HepG2 (cell line): ENCODE data around the gene NFATC1. TPM values are rescaled to one million over a fixed set of nuclear protein-coding genes. Genes with fewer than 3 reads are reported as not detected.

Experiments
- ATAC-seq: fragments of 200-7000 bp; cut with Tn5 transposase; 3 replicates; pipeline ENCODE4 v1.9.1; 2020; ENCODE audit warnings: mild to moderate bottlenecking, moderate library complexity
- BruUV-seq: library from RNA; stranded (reverse); fragments of 400-500 nt; replicated peaks from 2 replicates; lab custom pipeline; 2021; lab: Mats Ljungman, UMichigan
- CTCF ChIA-PET: fragments of 300-600 bp; formaldehyde crosslinking; extraction: SDS; loops from one replicate; lab custom pipeline; 2021; ENCODE audit warnings: low total read pairs, inconsistent platforms, low intra/inter-chr PET ratio; lab: Yijun Ruan, JAX
- POLR2A ChIA-PET: fragments of 350-600 bp; sonication (Branson Sonifier 250); formaldehyde crosslinking; loops from one replicate; lab custom pipeline; 2020; ENCODE audit warnings: antibody characterized with exemption, inconsistent platforms; lab: Yijun Ruan, JAX
- DNase-seq: peaks from one replicate; pipeline ENCODE4 v3.0.0-alpha.2; 2015; ENCODE audit warnings: low spot score
- FAIRE-seq: peaks from 3 replicates; lab custom pipeline; 2011; peaks lifted over from hg19 to GRCh38; lab: Jason Lieb, UNC
- H2AFZ ChIP-seq: one replicate; pipeline ENCODE4 v1.6.1; 2011; ENCODE audit warnings: low read length, inconsistent platforms
- H3K27ac ChIP-seq: fragments of 300-600 bp; 3 replicates; pipeline ENCODE4 v1.8.0; 2011; ENCODE audit warnings: mixed run types, mild to moderate bottlenecking, mixed read lengths, low read length, inconsistent platforms; ENCODE audit not compliant: insufficient read depth; ENCODE audit errors: extremely low read length
- H3K27me3 ChIP-seq, 2 experiments: fragments of 200-600 bp in 1 of 2; 2 replicates in 1 of 2; 3 replicates in 1 of 2; pipeline versions ENCODE4 v1.6.0 to v1.8.0; 2011; ENCODE audit warnings: low read length in 2 of 2, mild to moderate bottlenecking in 2 of 2, moderate library complexity in 2 of 2, inconsistent platforms in 1 of 2; ENCODE audit not compliant: insufficient read depth in 2 of 2, control insufficient read depth in 1 of 2
- H3K36me3 ChIP-seq, 2 experiments: fragments of 200-600 bp in 1 of 2; replicated peaks in 1 of 2; 2 replicates in 1 of 2; 3 replicates in 1 of 2; pipeline versions ENCODE4 v1.5.1 to v1.8.0; 2011; ENCODE audit warnings: low read length in 2 of 2, inconsistent platforms in 1 of 2; ENCODE audit not compliant: insufficient read depth in 2 of 2, control insufficient read depth in 1 of 2
- H3K4me1 ChIP-seq: 2 replicates; pipeline ENCODE4 v1.5.1; 2012; ENCODE audit warnings: low read length, inconsistent platforms; ENCODE audit not compliant: insufficient read depth
- H3K4me2 ChIP-seq: 2 replicates; pipeline ENCODE4 v1.6.0; 2011; ENCODE audit warnings: low read depth, low read length, inconsistent platforms
- H3K4me3 ChIP-seq, 3 experiments: fragments of 200-600 bp in 1 of 3; sonication (generic), shearing (Covaris generic) in 1 of 3; replicated peaks in 1 of 3; 2 replicates each; pipeline ENCODE4 v1.5.1; 2011 to 2016; ENCODE audit warnings: low read length in 3 of 3, inconsistent platforms in 2 of 3, low read depth in 2 of 3, mild to moderate bottlenecking in 2 of 3, control low read depth in 1 of 3, mixed read lengths in 1 of 3; ENCODE audit not compliant: insufficient read depth in 1 of 3
- H3K79me2 ChIP-seq: one replicate; pipeline ENCODE4 v1.6.1; 2011; ENCODE audit warnings: low read length, inconsistent platforms; ENCODE audit not compliant: insufficient read depth
- H3K9ac ChIP-seq: 2 replicates; pipeline ENCODE4 v1.6.0; 2011; ENCODE audit warnings: mild to moderate bottlenecking, low read depth, low read length, inconsistent platforms; ENCODE audit not compliant: insufficient read depth
- H3K9me3 ChIP-seq: 2 replicates; pipeline ENCODE4 v1.5.1; 2012; ENCODE audit warnings: mild to moderate bottlenecking, low read length
- H4K20me1 ChIP-seq: 2 replicates; pipeline ENCODE4 v1.6.0; 2011; ENCODE audit warnings: inconsistent platforms, mild to moderate bottlenecking, low read length, moderate library complexity; ENCODE audit not compliant: insufficient read depth
- ARNTL ChIP-seq: sonication (generic); formaldehyde crosslinking; IDR thresholded peaks from 2 replicates; pipeline ENCODE4 v1.4.0; 2020; ENCODE audit warnings: mild to moderate bottlenecking, missing genetic modification reagents
- ERF ChIP-seq: IDR thresholded peaks from 2 replicates; pipeline ENCODE4 v1.6.1; 2018; ENCODE audit warnings: missing biosample characterization, missing genetic modification reagents
- HDAC1 ChIP-seq: sonication (generic); formaldehyde crosslinking; IDR thresholded peaks from 2 replicates; pipeline ENCODE4 v1.5.1; 2020; ENCODE audit warnings: mild to moderate bottlenecking, missing genetic modification reagents
- HDAC6 ChIP-seq: fragments of 200-600 bp; sonication (generic); IDR thresholded peaks from 2 replicates; pipeline ENCODE4 v1.7.0; 2017; ENCODE audit warnings: mild to moderate bottlenecking, antibody characterized with exemption, low read length, low read depth
- KDM1A ChIP-seq: IDR thresholded peaks from 2 replicates; pipeline ENCODE4 v1.6.1; 2016; ENCODE audit warnings: missing compliant biosample characterization
- LCORL ChIP-seq, 2 experiments: fragments of 450-650 bp in 1 of 2; sonication (generic) in 1 of 2; formaldehyde crosslinking in 1 of 2; IDR thresholded peaks; 2 replicates each; pipeline versions ENCODE4 v1.5.0 to v1.6.1; 2017 to 2020; ENCODE audit warnings: antibody characterized with exemption in 1 of 2, missing genetic modification reagents in 1 of 2
- U2AF2 ChIP-seq: fragments of 200-400 bp; formaldehyde crosslinking; IDR thresholded peaks from 2 replicates; pipeline ENCODE4 v1.6.1; 2017; ENCODE audit warnings: low read depth, mild to moderate bottlenecking, low read length
- YEATS4 ChIP-seq: sonication (generic); formaldehyde crosslinking; IDR thresholded peaks from 2 replicates; pipeline ENCODE4 v1.4.0; 2020; ENCODE audit warnings: missing genetic modification reagents, borderline replicate concordance
- ZNF563 ChIP-seq: sonication (generic); formaldehyde crosslinking; IDR thresholded peaks from 2 replicates; pipeline ENCODE4 v1.8.0; 2022; ENCODE audit warnings: mild to moderate bottlenecking, moderate library complexity, missing genetic modification reagents
- ZSCAN21 ChIP-seq: sonication (generic); formaldehyde crosslinking; IDR thresholded peaks from 2 replicates; pipeline ENCODE4 v1.8.0; 2022; ENCODE audit warnings: mild to moderate bottlenecking, missing genetic modification reagents, moderate library complexity, borderline replicate concordance
- ZSCAN29 ChIP-seq: sonication (generic); formaldehyde crosslinking; conservative IDR thresholded peaks from 2 replicates; pipeline ENCODE4 v1.4.0; 2020; ENCODE audit warnings: mild to moderate bottlenecking, missing genetic modification reagents
- WGBS: methylation state at CpG from one replicate; pipeline ENCODE4 v1.1.6; 2017; ENCODE audit warnings: low lambda C conversion rate; 5-methylcytosine and 5-hydroxymethylcytosine counted together
- in situ Hi-C: cut with HindIII; loops from 2 replicates; pipeline ENCODE4 v1.10.0; 2017; ENCODE audit warnings: low pct_unique_long_range_greater_than_20kb; ENCODE audit not compliant: extremely low pct_ligation_motif_present
- intact Hi-C: fragments of 100-400 bp; cut with micrococcal nuclease; formaldehyde crosslinking; loops from one replicate; pipeline ENCODE4 v1.10.0; 2022; ENCODE audit not compliant: unreplicated experiment
- polyA plus RNA-seq, 8 experiments: library from polyadenylated mRNA; depleted of rRNA in 3 of 8; stranded (reverse) in 7 of 8; unstranded in 1 of 8; fragments of >200 nt; fragmentation: Illumina TruSeq in 4 of 8; extraction: Trizol in 4 of 8; gene quantifications; 2 replicates each; pipeline versions ENCODE4 v1.2.1 to v1.2.3, GENCODE V29; 2011 to 2016; ENCODE audit warnings: low read depth in 4 of 8, missing spikeins in 1 of 8, mixed read lengths in 1 of 8; ENCODE audit not compliant: insufficient read depth in 1 of 8
- total RNA-seq, 5 experiments: library from RNA; depleted of rRNA; stranded (reverse); fragments of >200 nt; fragmentation: Illumina TruSeq; extraction: Trizol; gene quantifications; 2 replicates each; pipeline ENCODE4 v1.2.3, GENCODE V29; 2016; ENCODE audit warnings: low read depth in 1 of 5
- TF ChIP-seq, protein P1 (sequence below): sonication (generic); formaldehyde crosslinking; IDR thresholded peaks from 2 replicates; pipeline ENCODE4 v1.5.1; 2020; ENCODE audit warnings: mild to moderate bottlenecking, missing genetic modification reagents, moderate library complexity
- TF ChIP-seq, protein P2 (sequence below): sonication (generic); formaldehyde crosslinking; IDR thresholded peaks from 2 replicates; pipeline ENCODE4 v1.4.0; 2020; ENCODE audit warnings: missing genetic modification reagents, borderline replicate concordance

Gene NFATC1
- total and polyA plus RNA-seq, 2 of the 13 experiments (the other 11 are each of a cell fraction or from before 2014, with no cell fraction given), result not detected

DNA sequence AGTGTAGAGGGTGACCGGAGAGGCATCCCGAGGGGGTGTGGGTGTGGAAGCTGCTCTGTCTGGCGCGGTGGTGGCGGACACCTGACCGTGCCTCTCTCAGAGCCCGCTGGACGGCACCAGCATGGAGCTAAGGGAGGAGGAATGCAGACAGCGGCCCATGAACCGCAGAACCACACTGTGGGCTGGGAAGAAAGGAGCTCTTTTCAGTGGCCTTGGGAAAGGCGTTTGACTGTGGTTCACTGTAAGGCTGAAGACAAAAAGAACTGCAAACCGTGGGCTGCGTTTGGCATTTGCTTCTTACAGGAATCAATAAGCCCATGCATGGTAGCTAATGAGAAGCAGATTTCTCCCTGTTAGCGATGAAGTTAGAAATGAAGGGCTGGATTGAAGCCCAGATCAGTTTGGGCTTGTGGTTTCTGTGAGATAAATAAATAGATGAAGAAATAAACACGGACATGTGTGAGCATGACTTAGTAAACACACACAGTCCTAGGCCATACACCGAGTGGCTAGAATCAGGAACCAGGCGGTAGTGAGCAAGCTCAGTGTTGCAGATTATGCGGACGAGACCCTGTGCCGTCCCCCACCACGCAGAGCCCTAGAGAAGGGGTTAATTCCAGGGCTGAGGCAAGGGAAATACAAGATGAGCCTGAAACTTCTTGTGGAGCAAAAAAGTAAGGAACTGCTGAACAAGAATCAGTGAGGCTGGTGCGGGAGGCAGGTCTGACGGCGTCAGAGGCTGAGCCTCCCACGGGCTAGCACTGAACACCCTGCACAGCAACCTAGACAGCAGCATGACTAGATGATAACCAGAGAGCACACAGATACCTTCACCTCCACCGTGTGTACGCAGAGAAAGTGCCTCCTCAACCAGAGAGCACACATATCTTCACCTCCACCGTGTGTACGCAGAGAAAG lies 29.3 kb upstream of the NFATC1 start:
- H3K9ac ChIP-seq, result no peak overlapping the region
- DNase-seq, result no peak

DNA sequence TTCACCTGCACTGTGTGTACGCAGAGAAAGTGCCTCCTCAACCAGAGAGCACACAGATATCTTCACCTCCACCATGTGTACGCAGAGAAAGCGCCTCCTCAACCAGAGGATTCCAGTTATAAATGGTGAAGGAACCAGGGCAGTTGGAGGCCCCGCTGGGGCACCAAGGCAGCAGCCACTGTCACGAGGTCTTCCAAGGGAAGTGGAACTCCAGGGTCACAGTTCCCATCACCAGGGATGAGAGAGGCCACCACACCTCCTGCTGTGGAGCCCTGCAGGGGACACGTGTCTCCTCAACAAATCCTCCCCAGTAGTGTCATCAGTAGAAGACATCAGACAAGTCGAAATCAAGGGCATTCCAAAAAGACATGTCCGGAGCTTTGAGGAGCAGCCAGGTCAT lies 28.2 kb upstream of the NFATC1 start:
- FAIRE-seq, result no peak

More for the DNA sequence above, 29.3 kb upstream of the NFATC1 start:
- H3K79me2 ChIP-seq, result no peaks in the 10 kb centered on the region
- intact Hi-C loops (no loop called here), in situ Hi-C loops (no loop called here)
- ATAC-seq, result no peak
- H3K9me3 ChIP-seq, result no peaks in the 10 kb centered on the region
- no peak overlapping the region for H2AFZ ChIP-seq
- BruUV-seq, result no TSS peak
- H3K27me3 ChIP-seq, result no peaks in the 10 kb centered on the region
- H3K4me1 ChIP-seq, result no peaks in the 10 kb centered on the region
- H3K4me3 ChIP-seq, result no peak overlapping the region
- POLR2A ChIA-PET, result no interaction called here
- H3K4me2 ChIP-seq, result no peak overlapping the region
- CTCF ChIA-PET, result no interaction called here
- no peaks in the 10 kb centered on the region for H4K20me1 ChIP-seq
- TF ChIP-seq HDAC1 (CRISPR knock-in tag) (no peak), U2AF2 (no peak), ZSCAN21 (no peak), ZSCAN29 (CRISPR knock-in tag) (no peak), ERF (no peak), KDM1A (CRISPR knock-in tag) (no peak)
- TF ChIP-seq, protein P1, sequence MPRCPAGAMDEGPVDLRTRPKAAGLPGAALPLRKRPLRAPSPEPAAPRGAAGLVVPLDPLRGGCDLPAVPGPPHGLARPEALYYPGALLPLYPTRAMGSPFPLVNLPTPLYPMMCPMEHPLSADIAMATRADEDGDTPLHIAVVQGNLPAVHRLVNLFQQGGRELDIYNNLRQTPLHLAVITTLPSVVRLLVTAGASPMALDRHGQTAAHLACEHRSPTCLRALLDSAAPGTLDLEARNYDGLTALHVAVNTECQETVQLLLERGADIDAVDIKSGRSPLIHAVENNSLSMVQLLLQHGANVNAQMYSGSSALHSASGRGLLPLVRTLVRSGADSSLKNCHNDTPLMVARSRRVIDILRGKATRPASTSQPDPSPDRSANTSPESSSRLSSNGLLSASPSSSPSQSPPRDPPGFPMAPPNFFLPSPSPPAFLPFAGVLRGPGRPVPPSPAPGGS (CRISPR knock-in tag), result no peak
- H3K27ac ChIP-seq, result no peak overlapping the region
- H3K36me3 ChIP-seq, result peaks cover 3 to 5% of the 10 kb centered on the region in 2 experiments
- FAIRE-seq, result no peak
- WGBS, result 90% methylated on average over 25 of the region's 29 CpGs

More for the DNA sequence above, 28.2 kb upstream of the NFATC1 start:
- Histone ChIP-seq H3K4me1 (no peaks in the 10 kb centered on the region), H3K9me3 (no peaks in the 10 kb centered on the region), H3K36me3 (no peaks in the 10 kb centered on the region; a peak in 3 of 5 replicates), H3K79me2 (no peaks in the 10 kb centered on the region), H3K27ac (no peak overlapping the region), H3K9ac (no peak overlapping the region), H4K20me1 (no peaks in the 10 kb centered on the region), H2AFZ (no peak overlapping the region), H3K4me3 (no peak overlapping the region), H3K4me2 (no peak overlapping the region), H3K27me3 (no peaks in the 10 kb centered on the region)
- DNase-seq, result no peak
- ATAC-seq, result no peak
- BruUV-seq, result no TSS peak
- no peak for TF ChIP-seq YEATS4
- no peak for TF ChIP-seq LCORL (IDR thresholded peaks at IDR 0.05)
- no peak for TF ChIP-seq LCORL (CRISPR knock-in tag; IDR thresholded peaks at IDR 0.05)
- no peak for TF ChIP-seq HDAC6
- TF ChIP-seq, protein P2, sequence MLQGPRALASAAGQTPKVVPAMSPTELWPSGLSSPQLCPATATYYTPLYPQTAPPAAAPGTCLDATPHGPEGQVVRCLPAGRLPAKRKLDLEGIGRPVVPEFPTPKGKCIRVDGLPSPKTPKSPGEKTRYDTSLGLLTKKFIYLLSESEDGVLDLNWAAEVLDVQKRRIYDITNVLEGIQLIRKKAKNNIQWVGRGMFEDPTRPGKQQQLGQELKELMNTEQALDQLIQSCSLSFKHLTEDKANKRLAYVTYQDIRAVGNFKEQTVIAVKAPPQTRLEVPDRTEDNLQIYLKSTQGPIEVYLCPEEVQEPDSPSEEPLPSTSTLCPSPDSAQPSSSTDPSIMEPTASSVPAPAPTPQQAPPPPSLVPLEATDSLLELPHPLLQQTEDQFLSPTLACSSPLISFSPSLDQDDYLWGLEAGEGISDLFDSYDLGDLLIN (CRISPR knock-in tag), result no peak
- no peak for TF ChIP-seq ARNTL (CRISPR knock-in tag)
- TF ChIP-seq ZNF563 (CRISPR knock-in tag), result no peak
- in situ Hi-C loops, result no loop called here
- ChIA-PET CTCF (no interaction called here), POLR2A (no interaction called here)
- intact Hi-C loops, result no loop called here
- 96% methylated on average over 8 of the region's 8 CpGs for WGBS
